GM12875 (cell line): ENCODE measurements around the gene LITAFD.
"Not testable (repeated sequence)": the region's sequence is repeated elsewhere in the genome, so short reads cannot be mapped to it uniquely, and the experiment has no call there.

Source experiments
- H3K4me3 ChIP-seq: one replicate; pipeline ENCODE4 v1.5.1; 2011; ENCODE audit warnings: low read depth, low read length, control low read depth
- CTCF ChIP-seq: IDR thresholded peaks from 2 replicates; pipeline ENCODE4 v1.5.1; 2011; ENCODE audit warnings: low read depth, mild to moderate bottlenecking, control low read depth, inconsistent platforms, low read length, moderate library complexity, borderline replicate concordance; ENCODE audit not compliant: insufficient read depth

LITAFD gene

GRCh38 chr16:8882041-8882617, at the start of gene LITAFD:
Gene LITAFD (plus strand): TSS chr16:8882351. CDS start chr16:8884356, 2,005 bp downstream.
- no peak for TF ChIP-seq CTCF
- no peak within 1 kb of the TSS for H3K4me3 ChIP-seq

DNA sequence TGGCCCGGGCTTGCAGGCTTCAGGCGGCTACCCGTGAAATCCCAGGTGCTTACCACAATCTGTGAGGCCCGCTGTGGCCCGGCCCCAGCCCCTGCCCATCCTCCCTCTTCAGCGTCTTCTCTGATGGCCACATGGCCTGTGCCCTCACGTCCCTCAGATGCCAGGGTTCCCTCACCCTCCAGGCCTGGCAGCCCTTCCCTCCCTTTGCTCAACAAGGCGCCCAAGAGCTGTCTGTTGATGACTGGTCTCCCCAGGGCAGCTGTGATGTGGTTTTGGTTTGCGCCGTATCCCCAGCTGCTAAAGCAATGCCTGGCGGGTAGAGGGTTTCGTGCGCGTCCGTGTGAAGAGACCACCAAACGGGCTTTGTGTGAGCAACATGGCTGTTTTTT, 49.4 kb upstream of the LITAFD start:
- H3K4me3 ChIP-seq = no peak overlapping the region
- no peak for TF ChIP-seq CTCF

- not testable (repeated sequence) for H3K4me3 ChIP-seq
Observed at GRCh38 chr16:8836797-8837196, 45.4 kb upstream of the LITAFD start.

DNA sequence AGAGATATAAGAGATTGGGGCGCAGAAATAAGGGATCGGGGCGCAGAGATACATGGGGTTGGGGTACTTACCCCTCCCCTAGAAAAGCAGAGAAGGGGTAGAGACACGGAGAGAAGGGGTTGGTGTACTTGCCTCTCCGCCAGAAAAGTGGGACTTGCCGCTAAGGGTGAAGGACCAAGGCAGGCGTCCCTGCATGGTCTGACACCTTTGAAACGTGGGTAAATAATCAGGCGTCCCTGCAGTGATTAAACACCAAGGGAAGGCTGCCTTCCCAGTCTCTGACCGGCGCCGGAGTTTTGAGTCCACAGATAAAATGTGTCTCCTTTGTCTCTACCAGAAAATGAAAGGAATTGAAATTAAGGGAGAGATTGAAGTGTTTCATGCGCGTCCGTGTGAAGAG, 44.6 kb upstream of the LITAFD start:
- not testable (repeated sequence) for H3K4me3 ChIP-seq

GRCh38 chr16:8842016-8842415, 40.1 kb upstream of the LITAFD start:
- not testable (repeated sequence) for H3K4me3 ChIP-seq

- not testable (repeated sequence) for H3K4me3 ChIP-seq
Observed at GRCh38 chr16:8843296-8843695, 38.9 kb upstream of the LITAFD start.

DNA sequence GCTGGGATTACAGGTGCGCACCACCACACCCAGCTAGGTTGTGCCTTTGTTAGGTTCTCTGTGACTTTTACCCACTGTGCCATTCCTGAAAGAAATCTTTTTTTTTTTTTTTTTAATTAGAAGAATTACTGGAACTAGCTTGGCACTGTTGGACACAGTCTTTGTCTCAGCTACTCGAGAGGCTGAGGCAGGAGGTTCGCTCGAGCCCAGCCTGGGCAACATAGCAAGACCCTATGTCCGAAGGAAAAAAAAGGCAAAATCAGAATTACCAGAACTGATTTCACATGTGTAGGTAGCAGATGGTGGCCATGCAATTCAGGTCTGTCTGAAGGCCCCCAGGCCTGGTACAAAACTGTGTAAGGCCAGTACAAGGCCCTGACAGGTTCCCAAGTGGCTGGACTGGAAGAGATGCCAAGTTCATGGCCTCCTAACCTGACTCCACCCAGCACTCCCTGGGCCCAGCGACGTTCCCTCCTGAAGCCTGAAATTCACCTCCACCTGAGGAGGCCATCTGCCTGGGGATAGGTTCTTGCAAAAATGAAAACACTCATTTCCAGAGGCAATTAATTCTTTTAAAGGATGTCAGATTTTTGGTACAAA, 36.4 kb upstream of the LITAFD start:
- H3K4me3 ChIP-seq = no peak overlapping the region
- no peak for TF ChIP-seq CTCF

GRCh38 chr16:8846401-8846932, 35.7 kb upstream of the LITAFD start:
- no peak overlapping the region for H3K4me3 ChIP-seq
- TF ChIP-seq CTCF = no peak

- TF ChIP-seq CTCF = no peak
Observed at GRCh38 chr16:8847145-8847544, 35.0 kb upstream of the LITAFD start.

More at GRCh38 chr16:8847145-8847544, 35.0 kb upstream of the LITAFD start:
- H3K4me3 ChIP-seq = no peak overlapping the region
